PC-3 (cell line): ENCODE results near the gene TMEM179B. TPM values are rescaled to one million over a fixed set of nuclear protein-coding genes. Genes with fewer than 3 reads are reported as not detected.
"Not testable (repeated sequence)": the region's sequence is repeated elsewhere in the genome, so short reads cannot be mapped to it uniquely, and the experiment has no call there.

Experiments
- ATAC-seq: fragments of 200-7000 bp; cut with Tn5 transposase; 2 replicates; pipeline ENCODE4 v1.9.1; 2020; ENCODE audit warnings: mild to moderate bottlenecking, moderate library complexity
- BruUV-seq: library from RNA; stranded (reverse); fragments of 400-500 nt; replicated peaks from 2 replicates; lab custom pipeline; 2021; lab: Mats Ljungman, UMichigan
- CTCF ChIA-PET: fragments of 300-600 bp; sonication (Branson Sonifier 250); formaldehyde crosslinking; loops from one replicate; lab custom pipeline; 2022; ENCODE audit warnings: antibody characterized with exemption; lab: Charles Lee
- POLR2A ChIA-PET: fragments of 300-600 bp; sonication (Branson Sonifier 250); formaldehyde crosslinking; loops from one replicate; lab custom pipeline; 2022; ENCODE audit warnings: antibody characterized with exemption; ENCODE audit not compliant: unreplicated experiment; lab: Charles Lee
- DNase-seq: peaks from one replicate; pipeline ENCODE4 v3.0.0-alpha.2; 2015
- H2AFZ ChIP-seq: fragments of 300-600 bp; sonication (generic); 2 replicates; pipeline ENCODE4 v1.6.0; 2016; ENCODE audit warnings: antibody characterized with exemption, low read length
- H3F3A ChIP-seq: fragments of 300-600 bp; sonication (generic); one replicate; pipeline ENCODE4 v1.6.0; 2017; ENCODE audit warnings: antibody characterized with exemption, low read length, control low read depth, mild to moderate bottlenecking; ENCODE audit not compliant: unreplicated experiment
- H3K27ac ChIP-seq: fragments of 300-600 bp; sonication (generic); 2 replicates; pipeline ENCODE4 v1.5.1; 2016; ENCODE audit warnings: mild to moderate bottlenecking, low read length
- H3K27me3 ChIP-seq: fragments of 300-600 bp; sonication (generic); 2 replicates; pipeline ENCODE4 v1.6.1; 2016; ENCODE audit warnings: low read length, mixed read lengths
- H3K36me3 ChIP-seq: fragments of 300-600 bp; sonication (generic); 2 replicates; pipeline ENCODE4 v1.6.1; 2016; ENCODE audit warnings: low read depth, mixed run types, low read length, mixed read lengths
- H3K4me1 ChIP-seq: fragments of 300-600 bp; sonication (generic); 2 replicates; pipeline ENCODE4 v1.5.1; 2016; ENCODE audit warnings: low read length; ENCODE audit not compliant: insufficient read depth
- H3K4me2 ChIP-seq: fragments of 300-600 bp; sonication (generic); 2 replicates; pipeline ENCODE4 v1.6.0; 2016; ENCODE audit warnings: low read length
- H3K4me3 ChIP-seq: fragments of 300-600 bp; sonication (generic); 2 replicates; pipeline ENCODE4 v1.5.1; 2016; ENCODE audit warnings: mild to moderate bottlenecking, low read length, mixed read lengths
- H3K79me2 ChIP-seq: fragments of 300-600 bp; sonication (generic); 2 replicates; pipeline ENCODE4 v1.6.1; 2017; ENCODE audit warnings: low read length, mixed read lengths
- H3K9ac ChIP-seq: fragments of 300-600 bp; sonication (generic); 2 replicates; pipeline ENCODE4 v1.6.0; 2016; ENCODE audit warnings: mild to moderate bottlenecking, low read length
- H3K9me2 ChIP-seq: fragments of 300-600 bp; sonication (generic); replicated peaks from 2 replicates; pipeline ENCODE4 v1.6.1; 2016; ENCODE audit warnings: mixed run types, low read length, mixed read lengths
- H3K9me3 ChIP-seq: fragments of 300-600 bp; sonication (generic); 2 replicates; pipeline ENCODE4 v1.6.1; 2016; ENCODE audit warnings: low read length, mixed read lengths
- H4K20me1 ChIP-seq: fragments of 300-600 bp; sonication (generic); 2 replicates; pipeline ENCODE4 v1.6.1; 2016; ENCODE audit warnings: low read length, mixed read lengths
- CTCF ChIP-seq: fragments of 300-600 bp; sonication (generic); conservative IDR thresholded peaks from 2 replicates; pipeline ENCODE4 v1.5.1; 2017; ENCODE audit warnings: antibody characterized with exemption, low read depth, mild to moderate bottlenecking, low read length
- EZH2 ChIP-seq: fragments of 300-600 bp; sonication (generic); IDR thresholded peaks from one replicate; pipeline ENCODE4 v1.6.1; 2017; ENCODE audit warnings: antibody characterized with exemption, mild to moderate bottlenecking, low read length; ENCODE audit not compliant: unreplicated experiment
- EZH2phosphoT487 ChIP-seq: fragments of 300-600 bp; sonication (generic); IDR thresholded peaks from 2 replicates; pipeline ENCODE4 v1.6.1; 2018; ENCODE audit warnings: mild to moderate bottlenecking, antibody characterized with exemption, low read length, borderline replicate concordance
- intact Hi-C: fragments of 100-400 bp; cut with micrococcal nuclease; formaldehyde crosslinking; loops from 2 replicates; pipeline ENCODE4 v1.9.0; 2023
- total RNA-seq: library from RNA; depleted of rRNA; stranded (reverse); fragments of >200 nt; gene quantifications from 2 replicates; pipeline ENCODE4 v1.2.3, GENCODE V29; 2014

The TMEM179B gene
- total RNA-seq, 1 experiment from 2014 or later = 86.7 TPM

- no peaks in the 10 kb centered on the region for H3F3A ChIP-seq
- H3K79me2 ChIP-seq = peaks cover 20% of the 10 kb centered on the region
- H3K9ac ChIP-seq = no peak overlapping the region
- DNase-seq (no peak), ATAC-seq (no peak)
- no peaks in the 10 kb centered on the region for H3K9me3 ChIP-seq
- 0 out of 2 replicates have a peak, but pooled peaks cover 3% of the 10 kb centered on the region for H3K36me3 ChIP-seq
- no peaks in the 10 kb centered on the region for H4K20me1 ChIP-seq
- TF ChIP-seq EZH2phosphoT487 = no peak
- ChIA-PET POLR2A (no interaction called here), CTCF (no interaction called here)
- H3K27me3 ChIP-seq = no peaks in the 10 kb centered on the region
- H3K27ac ChIP-seq = no peak overlapping the region
- no peak overlapping the region for H3K4me2 ChIP-seq
- BruUV-seq = no TSS peak
- peaks cover 23% of the 10 kb centered on the region for H3K4me1 ChIP-seq
- H2AFZ ChIP-seq = no peak overlapping the region
- intact Hi-C loops = no loop called here
- H3K4me3 ChIP-seq = no peak overlapping the region
- no peaks in the 10 kb centered on the region for H3K9me2 ChIP-seq
Observed at GRCh38 chr11:62757846-62758788, 29.1 kb upstream of the TMEM179B start.

GRCh38 chr11:62760867-62761227 lies 26.4 kb upstream of the TMEM179B start:
- H4K20me1 ChIP-seq, H3K27ac ChIP-seq, intact Hi-C loops, H3K9me3 ChIP-seq, H3F3A ChIP-seq, H3K9me2 ChIP-seq, DNase-seq, H3K27me3 ChIP-seq: not testable (repeated sequence)
- H3K9ac ChIP-seq = peak overlapping the region; percentile 12; the same call in 1 of the 2 replicates
- peak overlapping the region; percentile 68 for H2AFZ ChIP-seq
- ChIA-PET CTCF (interaction anchor here (0.6 kb wide), 1 partner anchor 66 kb away, joined by 3 read pairs; no protein-coding TSS in a partner anchor), POLR2A (interaction anchor here (0.5 to 0.7 kb wide), 2 partner anchors 62 to 366 kb away, joined by 3 to 4 read pairs; no protein-coding TSS in a partner anchor)
- H3K4me2 ChIP-seq = peak overlapping the region; percentile 94
- H3K36me3 ChIP-seq = peaks cover 13% of the 10 kb centered on the region
- H3K4me3 ChIP-seq = peak overlapping the region; percentile 81
- H3K79me2 ChIP-seq = peaks cover 16% of the 10 kb centered on the region
- BruUV-seq = TSS peak; percentile 94
- peak; percentile 10 for ATAC-seq
- H3K4me1 ChIP-seq = peaks cover 13% of the 10 kb centered on the region

- intact Hi-C loops = loop anchor here (2.0 kb wide), 1 partner anchor 42 kb away; the partner anchor contains the start of gene TTC9C
- BruUV-seq = TSS peak; percentile 95
- H3K27me3 ChIP-seq = no peaks in the 10 kb centered on the region
- ATAC-seq (peak; percentile 10), DNase-seq (no peak)
- CTCF ChIA-PET = interaction anchor here (0.6 to 1.5 kb wide), 6 partner anchors 9 to 149 kb away, joined by 3 to 12 read pairs (median 4); partner anchors contain the start of genes B3GAT3, POLR2G and ZBTB3
- H2AFZ ChIP-seq = peak overlapping the region; percentile 80
- H4K20me1 ChIP-seq = no peaks in the 10 kb centered on the region
- H3F3A ChIP-seq = peaks cover 3% of the 10 kb centered on the region
- no peaks in the 10 kb centered on the region for H3K9me2 ChIP-seq
- H3K79me2 ChIP-seq = peaks cover 20% of the 10 kb centered on the region
- H3K4me2 ChIP-seq = peak overlapping the region; percentile 92
- H3K9ac ChIP-seq = peak overlapping the region; percentile 72
- peaks cover 13% of the 10 kb centered on the region for H3K4me1 ChIP-seq
- no peaks in the 10 kb centered on the region for H3K9me3 ChIP-seq
- TF ChIP-seq EZH2phosphoT487 (no peak), CTCF (no peak), EZH2 (no peak)
- H3K27ac ChIP-seq = peak overlapping the region; percentile 76
- POLR2A ChIA-PET = interaction anchor here (0.6 to 1.1 kb wide), 8 partner anchors 17 to 291 kb away, joined by 3 to 11 read pairs (median 4); partner anchors contain the start of genes HNRNPUL2 and ZBTB3
- H3K4me3 ChIP-seq = peak overlapping the region; percentile 74
- H3K36me3 ChIP-seq = peaks cover 8% of the 10 kb centered on the region
Observed at GRCh38 chr11:62770778-62771143, 16.4 kb upstream of the TMEM179B start.
